HG03460 (cell line): ENCODE measurements around the gene MROH2B.

ENCODE experiments used
- ATAC-seq: cut with Tn5 transposase; IDR thresholded peaks from one replicate; pipeline ENCODE4 v1.9.1; 2021; ENCODE audit not compliant: unreplicated experiment

MROH2B gene

GRCh38 chr5:40973364-40974004, 97.7 kb downstream of the MROH2B start:
- no peak for ATAC-seq

- ATAC-seq, result no peak
Observed at GRCh38 chr5:40972434-40972833, 98.7 kb downstream of the MROH2B start.

GRCh38 chr5:40962207-40962955, 108.8 kb downstream of the MROH2B start:
- ATAC-seq, result no peak

- ATAC-seq, result no peak
Observed at GRCh38 chr5:40960037-40960436, 111.1 kb downstream of the MROH2B start.

- ATAC-seq, result no peak
Observed at GRCh38 chr5:40958811-40959210, 112.3 kb downstream of the MROH2B start.

- ATAC-seq, result no peak
Observed at GRCh38 chr5:40957048-40957447, 114.1 kb downstream of the MROH2B start.

GRCh38 chr5:40955313-40955712, 115.8 kb downstream of the MROH2B start:
- ATAC-seq, result no peak
